HG03175 (cell line): ENCODE data around the gene CLK3.
"Not testable (repeated sequence)": the region's sequence is repeated elsewhere in the genome, so short reads cannot be mapped to it uniquely, and the experiment has no call there.

Experiments
- ATAC-seq: cut with Tn5 transposase; IDR thresholded peaks from one replicate; pipeline ENCODE4 v1.9.1; 2021; ENCODE audit warnings: mild to moderate bottlenecking, moderate library complexity; ENCODE audit not compliant: unreplicated experiment

The CLK3 gene

DNA sequence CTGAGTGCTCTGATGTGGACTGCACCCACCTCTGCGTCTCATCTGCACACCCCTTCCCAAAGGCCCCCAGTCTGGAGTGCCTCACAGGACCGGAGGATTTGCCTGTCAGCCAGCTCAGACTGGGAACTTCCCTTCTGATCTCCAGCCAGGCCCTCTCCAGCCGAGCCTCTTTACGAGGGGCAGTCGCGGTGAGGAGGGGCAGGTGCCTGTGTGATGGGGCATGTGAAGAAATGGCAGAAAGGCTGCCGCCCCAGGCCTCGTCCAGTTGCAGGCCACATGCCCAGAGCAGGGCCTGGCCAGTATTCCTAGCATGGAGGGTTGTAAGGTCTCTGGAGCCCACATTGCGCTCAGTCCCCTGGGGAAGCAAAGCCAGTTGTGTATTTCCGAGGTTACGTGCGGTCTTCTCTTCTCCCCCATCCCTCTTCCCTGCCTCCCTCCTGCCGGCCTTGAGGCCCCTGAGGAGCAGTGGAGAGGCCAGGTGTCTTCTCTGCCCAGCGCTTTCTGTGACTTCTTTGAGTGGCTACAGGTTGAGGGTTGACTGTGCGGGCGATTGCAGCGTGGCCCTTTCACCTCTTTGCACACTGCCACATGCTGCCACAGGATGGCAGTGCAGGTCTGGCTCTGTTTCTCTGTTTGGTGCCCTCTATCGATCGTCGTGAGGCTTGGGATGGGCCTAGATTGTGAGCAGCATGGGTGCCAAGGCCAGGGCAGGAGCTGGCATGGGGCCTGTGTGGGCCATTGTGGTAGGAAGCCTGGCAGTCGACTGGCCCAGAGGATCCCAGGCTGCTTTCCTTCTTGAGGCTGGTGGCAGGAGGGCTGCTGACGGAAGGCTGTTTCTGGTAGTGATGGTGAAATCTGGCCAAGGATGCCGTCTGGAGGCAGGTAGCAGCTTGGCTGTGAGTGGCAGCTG is 5.3 kb downstream of the CLK3 start:
- peak; percentile 59 for ATAC-seq

DNA sequence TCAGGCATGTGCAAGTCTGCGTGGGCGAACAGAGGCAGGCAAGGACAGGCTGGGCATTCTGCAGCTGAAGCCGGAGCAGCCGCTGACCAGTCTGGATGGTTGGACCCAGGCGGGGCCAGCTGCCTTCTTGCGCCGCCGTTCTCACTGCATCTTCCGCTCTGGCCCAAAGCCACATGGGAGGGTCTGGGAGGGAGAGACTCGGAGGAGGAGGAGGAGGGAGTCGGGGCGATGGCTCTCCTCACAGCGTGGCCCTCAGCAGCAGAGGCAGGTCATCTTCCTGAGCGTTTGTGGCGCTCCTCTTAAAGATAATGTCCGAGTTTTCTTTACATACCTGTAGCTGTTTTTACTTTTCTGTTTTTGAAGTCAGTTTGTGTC is 5.9 kb downstream of the CLK3 start:
- no peak for ATAC-seq

DNA sequence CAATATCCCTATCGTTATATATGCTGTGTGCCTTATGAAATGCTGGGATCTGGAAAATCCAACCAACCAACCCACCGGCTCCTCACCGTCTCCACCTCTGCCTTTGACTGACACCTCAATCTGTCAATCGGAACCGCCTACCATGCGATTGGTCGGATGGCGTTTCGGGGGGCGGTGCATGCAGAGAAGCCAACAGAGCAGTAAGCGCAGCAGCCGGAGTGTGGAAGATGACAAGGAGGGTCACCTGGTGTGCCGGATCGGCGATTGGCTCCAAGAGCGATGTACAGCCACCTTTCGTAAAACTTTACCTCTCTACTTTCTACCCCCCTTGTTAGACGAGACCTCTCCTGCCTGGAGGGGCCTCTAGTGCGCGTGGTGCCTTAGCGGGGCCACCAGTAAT is 6.3 kb downstream of the CLK3 start:
- no peak for ATAC-seq

GRCh38 chr15:74622758-74623157 is 7.1 kb downstream of the CLK3 start:
- ATAC-seq, result no peak

- no peak for ATAC-seq
Measured at GRCh38 chr15:74624020-74624602, 8.5 kb downstream of the CLK3 start.

- no peak for ATAC-seq
Measured at GRCh38 chr15:74625693-74626092, 10.1 kb downstream of the CLK3 start.

DNA sequence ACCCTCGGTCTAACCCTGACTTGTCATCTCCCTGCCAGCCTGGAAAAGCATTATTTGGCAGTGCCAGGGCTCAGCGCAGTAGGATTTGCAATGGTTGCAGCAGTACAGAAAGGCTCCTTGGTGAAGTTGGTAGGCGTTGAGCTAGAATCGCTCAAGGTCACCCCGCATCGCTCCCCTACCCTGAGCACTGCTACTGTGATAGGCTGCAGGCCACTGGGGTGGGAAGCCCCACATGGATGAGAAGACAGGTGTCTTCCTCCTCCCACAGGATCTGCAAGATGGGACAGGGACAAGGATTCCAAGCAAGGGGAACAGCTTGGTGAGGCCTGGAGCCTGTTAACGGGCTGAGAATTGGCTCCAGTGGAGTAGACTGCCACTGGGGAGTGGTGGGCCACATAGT is 10.7 kb downstream of the CLK3 start:
- ATAC-seq, result no peak

DNA sequence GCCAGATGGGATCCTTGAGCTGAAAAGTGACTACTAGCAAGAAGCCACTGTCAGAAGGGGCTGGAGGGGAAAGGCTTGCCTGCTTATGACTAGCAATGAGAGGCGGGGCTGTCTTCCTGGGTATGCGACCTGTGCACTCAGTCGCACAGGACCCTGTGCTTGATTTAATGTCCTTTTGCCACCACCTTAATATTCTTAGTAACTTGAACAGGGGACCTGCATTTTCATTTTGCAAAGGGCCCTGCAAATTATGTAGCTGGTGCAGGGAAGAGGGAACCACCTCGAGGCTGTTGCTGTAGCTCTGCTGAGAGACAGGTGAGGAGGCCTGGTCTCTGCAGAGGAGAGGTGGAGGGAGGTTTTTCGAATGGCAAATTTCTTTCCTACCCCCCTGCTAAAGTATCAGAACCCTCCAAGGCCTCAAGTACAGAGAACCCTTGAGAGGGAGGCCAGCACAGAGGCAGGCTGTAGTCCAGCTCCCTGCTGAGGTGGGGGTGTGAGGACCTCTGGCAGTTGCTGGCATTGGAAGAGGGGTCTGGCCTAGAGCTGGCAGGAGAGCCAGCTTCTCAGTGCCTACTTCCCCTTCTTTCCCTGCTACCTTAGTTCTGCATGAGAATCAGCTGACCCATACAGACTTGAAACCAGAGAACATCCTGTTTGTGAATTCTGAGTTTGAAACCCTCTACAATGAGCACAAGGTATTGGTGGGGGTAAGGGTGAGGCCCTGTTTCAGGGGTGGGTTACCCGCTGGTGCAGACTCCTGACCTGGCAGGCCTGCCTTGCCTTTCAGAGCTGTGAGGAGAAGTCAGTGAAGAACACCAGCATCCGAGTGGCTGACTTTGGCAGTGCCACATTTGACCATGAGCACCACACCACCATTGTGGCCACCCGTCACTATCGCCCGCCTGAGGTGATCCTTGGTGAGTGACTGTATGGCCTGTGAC is 11.4 kb downstream of the CLK3 start:
- no peak for ATAC-seq

- no peak for ATAC-seq
Measured at GRCh38 chr15:74627766-74628165, 12.1 kb downstream of the CLK3 start.

DNA sequence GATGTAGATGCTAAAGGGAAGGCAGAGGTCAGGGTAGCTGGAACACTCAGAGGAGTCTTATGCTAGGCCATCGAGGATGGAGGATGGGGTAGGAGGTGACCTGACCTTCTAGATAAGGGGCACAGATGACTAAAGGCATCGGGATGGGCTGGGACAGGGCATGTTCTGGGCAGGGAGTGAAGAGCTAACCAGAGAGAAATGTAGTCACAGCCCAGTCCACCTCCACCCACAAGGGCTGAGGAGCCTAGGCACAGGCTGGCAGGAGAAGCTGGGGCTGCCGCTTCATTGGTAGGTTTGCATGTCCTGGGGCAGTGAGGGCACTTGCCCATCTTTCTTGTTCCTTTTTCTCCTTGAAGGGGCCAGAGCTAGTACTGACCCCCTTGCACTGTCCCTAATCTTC is 12.6 kb downstream of the CLK3 start:
- ATAC-seq, result no peak

GRCh38 chr15:74628949-74629348 is 13.3 kb downstream of the CLK3 start:
- no peak for ATAC-seq

DNA sequence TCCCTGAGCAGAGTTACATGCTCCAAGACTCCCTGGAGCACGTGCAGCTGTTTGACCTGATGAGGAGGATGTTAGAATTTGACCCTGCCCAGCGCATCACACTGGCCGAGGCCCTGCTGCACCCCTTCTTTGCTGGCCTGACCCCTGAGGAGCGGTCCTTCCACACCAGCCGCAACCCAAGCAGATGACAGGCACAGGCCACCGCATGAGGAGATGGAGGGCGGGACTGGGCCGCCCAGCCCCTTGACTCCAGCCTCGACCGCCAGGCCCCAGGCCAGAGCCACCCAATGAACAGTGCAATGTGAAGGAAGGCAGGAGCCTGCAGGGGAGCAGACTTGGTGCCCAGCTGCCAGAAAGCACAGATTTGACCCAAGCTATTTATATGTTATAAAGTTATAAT is 14.1 kb downstream of the CLK3 start:
- ATAC-seq, result not testable (repeated sequence)

DNA sequence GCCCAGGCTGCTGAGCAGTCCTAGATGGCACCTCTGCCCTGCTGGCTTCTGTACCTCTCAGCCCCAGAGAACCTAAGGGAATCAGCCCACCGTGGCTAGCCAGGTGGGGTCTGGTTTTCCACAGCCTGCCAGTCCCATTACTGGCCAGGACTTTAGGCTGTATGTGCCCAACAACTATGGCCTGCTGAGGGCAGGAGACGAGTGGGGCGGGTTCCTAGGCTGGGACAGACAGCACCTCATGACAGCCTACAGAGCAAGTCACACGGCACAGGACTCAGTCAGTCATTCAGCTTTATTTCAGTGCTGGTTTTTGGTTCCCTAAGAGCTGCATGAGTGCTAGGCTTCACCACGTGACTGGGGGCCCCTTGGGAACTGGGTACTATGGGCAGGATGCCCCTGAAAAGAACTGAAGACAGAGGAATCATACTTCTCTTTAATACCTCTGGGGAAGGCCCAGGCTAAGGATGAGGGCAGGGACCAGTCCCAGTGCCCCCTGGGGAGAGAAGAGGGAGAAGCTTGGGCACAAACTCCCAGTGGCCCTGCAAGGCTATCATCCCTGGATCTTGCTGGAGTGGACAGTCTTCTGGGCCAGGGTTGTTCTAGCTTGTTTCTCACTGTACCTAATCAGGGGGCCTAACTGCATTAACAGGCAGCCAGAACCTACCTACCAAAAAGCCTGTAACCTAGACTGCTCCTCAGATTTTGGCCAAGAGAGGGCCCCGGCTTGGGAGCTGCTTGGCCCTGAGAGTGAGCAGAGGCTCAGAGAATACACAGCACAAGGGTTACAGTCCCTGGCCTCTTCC is 14.8 kb downstream of the CLK3 start:
- no peak for ATAC-seq

DNA sequence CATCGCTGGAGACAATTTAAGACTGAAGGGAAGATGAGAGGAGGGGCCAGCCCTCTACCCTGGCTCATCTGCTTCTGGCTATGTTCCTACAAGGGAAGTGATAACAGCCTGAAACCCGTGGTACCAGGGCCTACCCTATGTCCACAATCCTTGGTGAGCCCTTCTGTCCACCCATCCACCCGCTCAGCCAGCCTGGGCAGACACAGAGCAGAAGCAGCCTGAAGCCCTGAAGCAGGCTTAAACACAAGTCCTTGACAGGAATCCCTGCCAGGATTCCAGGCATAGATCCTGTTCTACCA is 15.4 kb downstream of the CLK3 start:
- no peak for ATAC-seq

DNA sequence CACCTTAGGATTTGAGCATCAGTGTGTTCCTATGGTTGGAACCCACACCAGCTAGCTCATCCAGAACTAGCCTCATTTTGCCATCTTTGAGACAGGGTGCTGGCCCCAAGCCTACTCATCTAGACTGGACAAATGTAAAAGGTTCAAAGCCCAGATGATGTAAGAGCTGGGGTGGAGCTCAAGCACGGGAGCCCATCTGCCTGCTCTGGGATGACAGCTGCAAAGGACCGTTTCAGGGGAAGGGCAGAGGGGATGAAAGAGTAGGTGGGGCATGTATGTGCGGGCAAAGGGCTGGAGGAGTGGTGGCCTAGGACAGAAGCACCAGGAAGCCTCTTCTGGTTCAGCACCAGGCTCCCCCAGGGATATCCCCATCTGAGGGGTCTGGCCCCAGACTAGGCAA is 15.8 kb downstream of the CLK3 start:
- ATAC-seq, result no peak

DNA sequence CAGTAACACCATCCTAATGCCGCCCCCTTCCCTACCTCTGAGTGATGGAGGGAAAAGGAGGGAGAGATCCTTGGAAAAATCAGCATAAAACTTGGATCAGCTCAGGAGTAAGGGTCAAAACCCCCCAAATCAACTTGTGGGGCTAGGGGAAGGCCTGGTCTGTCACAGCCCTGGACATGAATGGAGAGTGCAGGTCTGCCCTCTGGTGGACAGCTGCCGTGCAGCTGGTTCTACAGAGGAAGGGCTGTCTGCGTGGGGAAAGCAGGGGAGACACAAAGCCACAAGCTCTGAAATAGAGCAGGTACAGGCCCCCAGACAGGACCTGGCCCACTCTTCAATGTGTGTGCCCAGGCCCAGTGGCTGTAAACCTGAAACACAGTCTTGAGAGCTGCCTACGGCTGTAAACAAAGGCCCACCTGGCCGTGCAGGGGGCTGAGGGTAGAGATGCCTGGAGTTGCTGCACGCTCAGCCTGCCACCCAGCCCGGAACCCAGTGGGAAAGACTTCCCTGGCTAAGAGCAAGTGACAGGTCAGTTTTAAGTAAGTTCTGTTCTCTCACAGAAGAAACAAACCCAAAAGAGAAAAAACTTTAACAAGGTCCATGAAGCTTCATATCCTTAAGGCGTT is 16.4 kb downstream of the CLK3 start:
- ATAC-seq, result no peak

- ATAC-seq, result no peak
Measured at GRCh38 chr15:74632601-74633000, 17.0 kb downstream of the CLK3 start.

GRCh38 chr15:74633781-74634180 is 18.1 kb downstream of the CLK3 start:
- ATAC-seq, result no peak

- no peak for ATAC-seq
Measured at GRCh38 chr15:74635228-74635627, 19.6 kb downstream of the CLK3 start.

DNA sequence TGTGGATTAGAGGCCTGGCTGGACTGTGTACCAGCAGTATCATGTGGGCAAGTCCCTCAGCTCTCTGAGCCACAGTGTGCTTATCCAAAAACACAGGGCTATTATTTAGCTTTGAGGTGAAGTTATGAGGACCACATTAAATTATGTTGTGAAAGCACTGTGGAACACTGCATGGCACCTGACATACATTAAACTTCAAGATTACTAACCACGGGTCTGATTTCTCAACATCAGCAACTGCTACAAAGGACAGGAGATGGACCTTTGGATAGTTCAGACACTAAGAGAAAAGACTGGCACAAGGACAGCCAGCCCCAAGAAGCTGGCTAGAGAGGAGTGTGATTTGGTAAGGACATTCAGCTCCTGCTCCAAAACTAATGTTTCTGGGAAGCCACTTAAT is 21.3 kb downstream of the CLK3 start:
- ATAC-seq, result no peak
